GM21528 (cell line): ENCODE results near the gene STUM.
"Not testable (repeated sequence)": the region's sequence is repeated elsewhere in the genome, so short reads cannot be mapped to it uniquely, and the experiment has no call there.

Source experiments
- ATAC-seq: cut with Tn5 transposase; IDR thresholded peaks from one replicate; pipeline ENCODE4 v1.9.1; 2021; ENCODE audit warnings: mild to moderate bottlenecking, moderate library complexity; ENCODE audit not compliant: unreplicated experiment, low FRiP score

Gene STUM

DNA sequence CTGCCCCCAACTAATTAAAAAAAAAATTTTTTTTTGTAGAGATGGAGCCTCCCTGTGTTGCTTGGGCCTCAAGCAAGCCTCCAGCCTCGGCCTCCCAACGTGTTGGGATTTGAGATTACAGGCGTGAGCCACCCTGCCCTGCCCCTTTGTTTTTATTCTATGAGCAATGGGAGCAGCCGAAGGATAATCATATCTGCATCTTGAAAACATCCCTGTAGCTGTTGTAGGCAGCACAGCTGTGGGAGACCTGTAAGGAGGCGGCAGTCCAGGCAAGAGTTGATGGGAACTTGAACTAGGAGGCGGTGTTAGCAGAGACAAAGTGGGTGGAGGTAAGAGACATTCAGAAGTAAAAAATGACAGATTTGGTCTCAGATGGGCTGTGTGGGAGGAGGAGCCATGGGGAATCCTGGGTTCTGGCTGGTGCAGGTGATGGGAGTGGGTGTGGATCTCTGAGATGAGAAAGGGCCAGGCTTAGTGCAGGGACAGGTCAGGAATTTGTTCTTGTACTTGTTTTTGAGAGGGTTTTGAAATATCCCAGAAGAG, 31.3 kb downstream of the STUM start:
- ATAC-seq: no peak

- ATAC-seq: no peak
Observed at GRCh38 chr1:226580625-226581270, 32.2 kb downstream of the STUM start.

- ATAC-seq: no peak
Observed at GRCh38 chr1:226581650-226582330, 33.2 kb downstream of the STUM start.

DNA sequence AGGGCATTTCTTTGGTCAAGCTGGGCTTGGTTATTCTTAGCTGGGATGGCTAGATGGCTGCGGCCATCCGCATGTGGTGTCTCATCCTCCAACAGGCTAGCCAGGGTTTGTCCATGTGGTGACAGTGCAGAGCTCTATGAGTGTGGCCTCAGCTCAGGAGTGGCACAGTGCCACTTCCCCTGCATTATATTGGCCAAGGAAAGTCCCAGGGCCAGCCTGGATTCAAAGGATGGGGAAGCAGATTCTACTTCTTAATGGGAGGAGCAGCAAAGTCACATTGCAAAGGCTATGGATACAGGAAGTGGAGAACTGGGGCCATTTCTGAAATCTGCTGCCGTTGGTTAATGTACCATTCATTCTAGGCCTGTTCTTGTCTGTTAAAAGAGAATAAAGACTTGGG, 34.4 kb downstream of the STUM start:
- no peak for ATAC-seq

DNA sequence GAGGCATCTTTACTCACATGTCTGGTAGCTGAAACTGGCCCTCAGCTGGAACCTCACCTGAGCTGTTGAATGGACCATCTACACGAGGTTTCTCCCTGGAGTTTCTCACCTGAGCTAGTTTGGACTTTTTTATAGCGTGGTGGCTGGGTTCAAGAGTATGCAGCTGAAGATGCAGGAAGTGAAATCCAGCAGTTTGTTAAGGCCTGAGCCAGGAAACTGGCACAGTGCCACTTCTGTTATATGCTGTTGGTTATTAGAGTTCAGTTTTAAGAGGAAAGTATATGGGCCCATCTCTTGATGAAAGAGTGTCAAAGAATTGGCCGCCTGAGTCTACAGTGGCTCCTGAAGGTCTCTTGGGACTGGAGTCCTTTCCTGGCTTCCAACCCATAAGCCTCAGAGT, 35.6 kb downstream of the STUM start:
- ATAC-seq: no peak

DNA sequence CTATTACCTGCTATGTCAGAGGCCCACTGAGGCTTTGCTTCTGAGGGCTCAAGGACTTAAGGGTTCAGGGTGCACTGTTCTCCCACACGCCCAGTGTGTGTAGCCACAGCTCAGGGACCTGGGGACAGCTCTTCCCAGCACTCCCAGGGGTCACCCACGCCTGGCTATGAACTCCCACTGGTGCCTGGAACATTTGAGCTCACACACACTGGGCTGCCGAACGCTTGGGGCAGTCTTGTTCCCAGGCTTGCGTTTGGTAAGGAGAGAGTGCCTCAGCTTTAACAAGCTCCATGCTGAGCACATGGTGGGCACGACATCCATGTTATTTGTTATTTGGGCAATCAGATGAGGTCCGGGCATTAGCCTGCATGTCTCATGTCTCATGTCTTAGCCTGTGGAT, 37.6 kb downstream of the STUM start:
- ATAC-seq: no peak

DNA sequence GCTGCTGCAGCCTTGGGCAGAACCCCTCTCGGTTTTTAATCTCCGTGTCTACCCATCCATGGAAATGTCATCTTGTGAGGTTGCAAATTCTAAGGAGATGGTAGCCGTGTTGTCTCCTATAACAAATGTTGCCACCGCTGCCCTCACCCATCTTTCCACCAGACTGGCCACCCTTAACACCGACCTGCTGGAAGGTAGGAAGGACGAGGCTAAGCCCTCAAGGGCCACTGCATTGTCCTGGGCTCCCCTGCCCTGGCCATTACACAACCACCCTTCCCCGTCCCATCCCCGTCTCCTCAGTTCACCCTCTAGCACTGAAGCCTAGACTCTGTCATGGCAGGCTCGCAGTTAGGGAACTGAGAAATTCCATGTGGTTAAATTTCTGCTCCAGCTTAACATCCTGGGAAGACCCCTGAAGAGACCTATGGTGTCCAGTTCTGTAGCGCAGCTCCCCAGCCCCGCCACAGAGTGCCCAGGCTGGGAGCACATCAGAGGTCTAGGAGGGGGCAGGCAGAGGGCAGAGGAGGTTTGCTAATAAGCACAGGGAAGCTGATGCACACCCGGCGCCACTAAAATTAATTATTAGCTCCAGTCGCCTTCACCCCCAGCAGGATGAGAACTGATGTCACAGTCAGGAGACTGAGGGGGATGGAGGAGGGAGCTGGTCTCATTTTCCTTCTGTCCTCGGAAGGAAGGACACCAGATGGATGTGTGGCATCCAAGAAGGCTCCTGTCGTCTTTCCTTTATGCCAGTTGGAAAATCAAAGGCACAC, 38.3 kb downstream of the STUM start:
- ATAC-seq: no peak

DNA sequence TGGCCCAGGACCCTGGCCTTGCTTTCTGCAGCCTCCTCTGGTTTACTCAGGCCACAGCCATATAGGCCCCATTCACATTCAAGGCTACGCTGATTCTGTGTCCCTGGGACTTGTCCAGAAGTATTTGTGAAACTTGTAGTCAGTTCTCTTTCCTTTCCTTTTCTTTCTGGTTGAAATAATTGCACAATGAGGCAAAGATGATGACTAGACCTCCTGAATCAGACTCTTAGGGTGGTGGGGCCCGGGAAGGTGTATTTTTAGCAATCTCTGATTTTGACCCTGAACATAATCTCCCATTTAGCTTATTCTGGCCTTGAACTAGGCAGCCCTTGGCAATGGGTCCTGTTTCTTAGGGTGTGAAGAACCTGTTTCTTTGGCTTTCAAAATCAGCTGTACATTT, 39.9 kb downstream of the STUM start:
- ATAC-seq: no peak

- no peak for ATAC-seq
Observed at GRCh38 chr1:226589008-226589733, 40.6 kb downstream of the STUM start.

- no peak for ATAC-seq
Observed at GRCh38 chr1:226590614-226591013, 42.0 kb downstream of the STUM start.

- ATAC-seq: no peak
Observed at GRCh38 chr1:226593541-226593940, 45.0 kb downstream of the STUM start.

GRCh38 chr1:226596531-226597165, 48.1 kb downstream of the STUM start:
- no peak for ATAC-seq

- no peak for ATAC-seq
Observed at GRCh38 chr1:226597616-226598454, 49.3 kb downstream of the STUM start.

- ATAC-seq: no peak
Observed at GRCh38 chr1:226598455-226598849, 49.9 kb downstream of the STUM start.

DNA sequence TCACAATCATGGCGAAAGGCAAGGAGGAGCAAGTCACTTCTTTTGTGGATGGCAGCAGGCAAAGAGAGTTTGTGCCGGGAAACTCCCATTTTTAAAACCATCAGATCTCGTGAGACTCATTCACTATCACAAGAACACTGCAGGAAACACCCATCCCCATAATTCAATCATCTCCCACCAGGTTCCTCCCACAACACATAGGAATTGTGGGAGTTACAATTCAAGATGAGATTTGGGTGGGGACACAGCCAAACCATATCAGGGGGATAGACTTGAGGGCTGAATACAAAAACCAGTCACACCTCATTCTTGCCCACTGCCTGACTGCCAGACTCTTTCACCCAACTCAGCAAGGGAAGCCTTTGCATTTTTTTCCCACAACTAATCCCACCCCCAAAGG, 50.4 kb downstream of the STUM start:
- ATAC-seq: not testable (repeated sequence)

DNA sequence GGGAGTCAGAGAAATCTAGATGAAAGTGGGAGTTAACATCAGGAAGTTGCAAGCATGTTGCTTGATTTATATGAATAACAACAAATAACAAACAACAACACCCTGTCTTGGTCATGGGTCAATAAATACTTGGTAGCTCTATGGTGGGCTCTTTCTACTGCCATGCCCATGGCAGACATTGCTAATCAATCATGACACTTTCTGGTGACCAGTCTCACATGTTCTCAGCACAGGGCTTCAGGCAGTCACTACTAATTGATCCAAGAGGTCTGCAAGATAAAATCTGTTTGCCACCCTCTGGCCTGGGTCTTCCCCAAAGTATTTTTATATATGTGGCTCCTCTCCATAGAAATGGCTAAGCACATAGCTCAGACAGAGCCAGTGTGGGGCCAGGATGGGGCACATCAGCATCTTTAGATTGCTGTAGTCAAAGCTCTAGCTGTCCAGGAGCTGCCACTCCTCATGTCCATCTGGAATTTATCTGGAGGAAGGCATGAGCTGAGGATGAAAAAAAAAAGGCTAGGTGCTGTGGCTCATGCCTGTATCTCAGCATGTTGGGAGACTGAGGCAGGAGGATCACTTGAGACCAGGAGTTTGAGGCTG, 51.2 kb downstream of the STUM start:
- no peak for ATAC-seq

GRCh38 chr1:226600254-226600653, 51.7 kb downstream of the STUM start:
- no peak for ATAC-seq

GRCh38 chr1:226601456-226601855, 52.9 kb downstream of the STUM start:
- ATAC-seq: no peak
